HepG2 (cell line): ENCODE results near the gene CCER1. TPM values are rescaled to one million over a fixed set of nuclear protein-coding genes. Genes with fewer than 3 reads are reported as not detected.

Experiments
- ATAC-seq: fragments of 200-7000 bp; cut with Tn5 transposase; 3 replicates; pipeline ENCODE4 v1.9.1; 2020; ENCODE audit warnings: mild to moderate bottlenecking, moderate library complexity
- BruUV-seq: library from RNA; stranded (reverse); fragments of 400-500 nt; replicated peaks from 2 replicates; lab custom pipeline; 2021; lab: Mats Ljungman, UMichigan
- CTCF ChIA-PET: fragments of 300-600 bp; formaldehyde crosslinking; extraction: SDS; loops from one replicate; lab custom pipeline; 2021; ENCODE audit warnings: low total read pairs, inconsistent platforms, low intra/inter-chr PET ratio; lab: Yijun Ruan, JAX
- POLR2A ChIA-PET: fragments of 350-600 bp; sonication (Branson Sonifier 250); formaldehyde crosslinking; loops from one replicate; lab custom pipeline; 2020; ENCODE audit warnings: antibody characterized with exemption, inconsistent platforms; lab: Yijun Ruan, JAX
- DNase-seq: peaks from one replicate; pipeline ENCODE4 v3.0.0-alpha.2; 2015; ENCODE audit warnings: low spot score
- FAIRE-seq: peaks from 3 replicates; lab custom pipeline; 2011; peaks lifted over from hg19 to GRCh38; lab: Jason Lieb, UNC
- H2AFZ ChIP-seq: one replicate; pipeline ENCODE4 v1.6.1; 2011; ENCODE audit warnings: low read length, inconsistent platforms
- H3K27ac ChIP-seq: fragments of 300-600 bp; 3 replicates; pipeline ENCODE4 v1.8.0; 2011; ENCODE audit warnings: mixed run types, mild to moderate bottlenecking, mixed read lengths, low read length, inconsistent platforms; ENCODE audit not compliant: insufficient read depth; ENCODE audit errors: extremely low read length
- H3K27me3 ChIP-seq, 2 experiments: fragments of 200-600 bp in 1 of 2; 2 replicates in 1 of 2; 3 replicates in 1 of 2; pipeline versions ENCODE4 v1.6.0 to v1.8.0; 2011; ENCODE audit warnings: low read length in 2 of 2, mild to moderate bottlenecking in 2 of 2, moderate library complexity in 2 of 2, inconsistent platforms in 1 of 2; ENCODE audit not compliant: insufficient read depth in 2 of 2, control insufficient read depth in 1 of 2
- H3K36me3 ChIP-seq, 2 experiments: fragments of 200-600 bp in 1 of 2; replicated peaks in 1 of 2; 2 replicates in 1 of 2; 3 replicates in 1 of 2; pipeline versions ENCODE4 v1.5.1 to v1.8.0; 2011; ENCODE audit warnings: low read length in 2 of 2, inconsistent platforms in 1 of 2; ENCODE audit not compliant: insufficient read depth in 2 of 2, control insufficient read depth in 1 of 2
- H3K4me1 ChIP-seq: 2 replicates; pipeline ENCODE4 v1.5.1; 2012; ENCODE audit warnings: low read length, inconsistent platforms; ENCODE audit not compliant: insufficient read depth
- H3K4me2 ChIP-seq: 2 replicates; pipeline ENCODE4 v1.6.0; 2011; ENCODE audit warnings: low read depth, low read length, inconsistent platforms
- H3K4me3 ChIP-seq, 3 experiments: fragments of 200-600 bp in 1 of 3; sonication (generic), shearing (Covaris generic) in 1 of 3; replicated peaks in 1 of 3; 2 replicates each; pipeline ENCODE4 v1.5.1; 2011 to 2016; ENCODE audit warnings: low read length in 3 of 3, inconsistent platforms in 2 of 3, low read depth in 2 of 3, mild to moderate bottlenecking in 2 of 3, control low read depth in 1 of 3, mixed read lengths in 1 of 3; ENCODE audit not compliant: insufficient read depth in 1 of 3
- H3K79me2 ChIP-seq: one replicate; pipeline ENCODE4 v1.6.1; 2011; ENCODE audit warnings: low read length, inconsistent platforms; ENCODE audit not compliant: insufficient read depth
- H3K9ac ChIP-seq: 2 replicates; pipeline ENCODE4 v1.6.0; 2011; ENCODE audit warnings: mild to moderate bottlenecking, low read depth, low read length, inconsistent platforms; ENCODE audit not compliant: insufficient read depth
- H3K9me3 ChIP-seq: 2 replicates; pipeline ENCODE4 v1.5.1; 2012; ENCODE audit warnings: mild to moderate bottlenecking, low read length
- H4K20me1 ChIP-seq: 2 replicates; pipeline ENCODE4 v1.6.0; 2011; ENCODE audit warnings: inconsistent platforms, mild to moderate bottlenecking, low read length, moderate library complexity; ENCODE audit not compliant: insufficient read depth
- CHD2 ChIP-seq: IDR thresholded peaks from 2 replicates; pipeline ENCODE4 v1.6.1; 2011; ENCODE audit warnings: low read depth, low read length, improper control_type of control experiment
- DNMT1 ChIP-seq: sonication (generic); formaldehyde crosslinking; IDR thresholded peaks from 2 replicates; pipeline ENCODE4 v1.5.1; 2020; ENCODE audit warnings: mild to moderate bottlenecking, missing genetic modification reagents
- ELF3 ChIP-seq: IDR thresholded peaks from 2 replicates; pipeline ENCODE4 v1.6.1; 2016; ENCODE audit warnings: missing genetic modification reagents, missing compliant biosample characterization
- FIP1L1 ChIP-seq: fragments of 200-400 bp; formaldehyde crosslinking; IDR thresholded peaks from 2 replicates; pipeline ENCODE4 v1.6.1; 2018; ENCODE audit warnings: low read depth, mild to moderate bottlenecking, low read length, moderate library complexity, borderline replicate concordance; ENCODE audit not compliant: insufficient read depth
- HNRNPL ChIP-seq: fragments of 200-400 bp; formaldehyde crosslinking; IDR thresholded peaks from 2 replicates; pipeline ENCODE4 v1.6.1; 2017; ENCODE audit warnings: mild to moderate bottlenecking, low read depth, low read length
- HNRNPUL1 ChIP-seq: fragments of 200-400 bp; formaldehyde crosslinking; IDR thresholded peaks from 2 replicates; pipeline ENCODE4 v1.6.1; 2017; ENCODE audit warnings: low read depth, mild to moderate bottlenecking, low read length, moderate library complexity
- NAIF1 ChIP-seq: sonication (generic); formaldehyde crosslinking; IDR thresholded peaks from 2 replicates; pipeline ENCODE4 v1.5.0; 2020; ENCODE audit warnings: mild to moderate bottlenecking, missing genetic modification reagents, borderline replicate concordance
- SRSF9 ChIP-seq: fragments of 200-400 bp; formaldehyde crosslinking; IDR thresholded peaks from 2 replicates; pipeline ENCODE4 v1.6.1; 2018; ENCODE audit warnings: borderline replicate concordance, mild to moderate bottlenecking, low read depth, low read length; ENCODE audit not compliant: insufficient read depth, poor library complexity, severe bottlenecking
- ZNF224 ChIP-seq: sonication (generic); formaldehyde crosslinking; IDR thresholded peaks from 2 replicates; pipeline ENCODE4 v1.5.0; 2020; ENCODE audit warnings: mild to moderate bottlenecking, missing genetic modification reagents
- ZSCAN30 ChIP-seq: sonication (generic); formaldehyde crosslinking; IDR thresholded peaks from 2 replicates; pipeline ENCODE4 v1.5.0; 2020; ENCODE audit warnings: mild to moderate bottlenecking, missing genetic modification reagents
- WGBS: methylation state at CpG from one replicate; pipeline ENCODE4 v1.1.6; 2017; ENCODE audit warnings: low lambda C conversion rate; 5-methylcytosine and 5-hydroxymethylcytosine counted together
- in situ Hi-C: cut with HindIII; loops from 2 replicates; pipeline ENCODE4 v1.10.0; 2017; ENCODE audit warnings: low pct_unique_long_range_greater_than_20kb; ENCODE audit not compliant: extremely low pct_ligation_motif_present
- intact Hi-C: fragments of 100-400 bp; cut with micrococcal nuclease; formaldehyde crosslinking; loops from one replicate; pipeline ENCODE4 v1.10.0; 2022; ENCODE audit not compliant: unreplicated experiment
- polyA plus RNA-seq, 8 experiments: library from polyadenylated mRNA; depleted of rRNA in 3 of 8; stranded (reverse) in 7 of 8; unstranded in 1 of 8; fragments of >200 nt; fragmentation: Illumina TruSeq in 4 of 8; extraction: Trizol in 4 of 8; gene quantifications; 2 replicates each; pipeline versions ENCODE4 v1.2.1 to v1.2.3, GENCODE V29; 2011 to 2016; ENCODE audit warnings: low read depth in 4 of 8, missing spikeins in 1 of 8, mixed read lengths in 1 of 8; ENCODE audit not compliant: insufficient read depth in 1 of 8
- total RNA-seq, 5 experiments: library from RNA; depleted of rRNA; stranded (reverse); fragments of >200 nt; fragmentation: Illumina TruSeq; extraction: Trizol; gene quantifications; 2 replicates each; pipeline ENCODE4 v1.2.3, GENCODE V29; 2016; ENCODE audit warnings: low read depth in 1 of 5
- TF ChIP-seq, protein P1 (sequence below): IDR thresholded peaks from 2 replicates; pipeline ENCODE4 v1.6.1; 2016; ENCODE audit warnings: missing compliant biosample characterization, missing genetic modification reagents, borderline replicate concordance
- TF ChIP-seq, protein P2 (sequence below): sonication (generic); formaldehyde crosslinking; IDR thresholded peaks from 2 replicates; pipeline ENCODE4 v1.4.0; 2020; ENCODE audit warnings: missing genetic modification reagents
- TF ChIP-seq, protein P3 (sequence below): sonication (generic); formaldehyde crosslinking; IDR thresholded peaks from 2 replicates; pipeline ENCODE4 v1.4.0; 2020; ENCODE audit warnings: missing genetic modification reagents

Gene CCER1
- total and polyA plus RNA-seq, 2 of the 13 experiments (the other 11 are each of a cell fraction or from before 2014, with no cell fraction given), result not detected

DNA sequence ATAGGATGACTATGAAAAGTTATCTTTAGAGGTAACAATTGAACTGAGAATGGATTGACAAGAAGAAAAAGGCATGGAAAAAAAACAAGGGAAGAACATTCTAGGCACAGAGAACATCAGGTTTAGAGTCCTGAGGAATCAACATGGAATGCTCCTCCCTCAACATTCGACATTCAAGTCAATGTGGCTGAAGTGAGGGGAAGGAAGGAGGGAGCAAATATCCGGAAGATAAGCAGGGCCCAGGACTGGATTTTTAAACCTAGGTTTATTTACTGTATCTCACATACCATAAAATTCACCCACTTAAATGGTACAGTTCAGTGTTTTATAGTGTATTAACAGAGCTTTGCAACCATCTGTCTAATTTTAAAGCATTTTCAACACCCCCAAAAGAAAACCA lies 9.6 kb upstream of the CCER1 start:
- no peak for DNase-seq
- CTCF ChIA-PET, result no interaction called here
- WGBS, result 0% methylated on average over 2 of the region's 2 CpGs
- FAIRE-seq, result no peak
- Histone ChIP-seq H3K79me2 (no peaks in the 10 kb centered on the region), H3K9me3 (no peaks in the 10 kb centered on the region)
- TF ChIP-seq NAIF1 (CRISPR knock-in tag) (no peak), ELF3 (CRISPR knock-in tag) (no peak), FIP1L1 (no peak), CHD2 (no peak), ZNF224 (no peak)
- TF ChIP-seq, protein P1, sequence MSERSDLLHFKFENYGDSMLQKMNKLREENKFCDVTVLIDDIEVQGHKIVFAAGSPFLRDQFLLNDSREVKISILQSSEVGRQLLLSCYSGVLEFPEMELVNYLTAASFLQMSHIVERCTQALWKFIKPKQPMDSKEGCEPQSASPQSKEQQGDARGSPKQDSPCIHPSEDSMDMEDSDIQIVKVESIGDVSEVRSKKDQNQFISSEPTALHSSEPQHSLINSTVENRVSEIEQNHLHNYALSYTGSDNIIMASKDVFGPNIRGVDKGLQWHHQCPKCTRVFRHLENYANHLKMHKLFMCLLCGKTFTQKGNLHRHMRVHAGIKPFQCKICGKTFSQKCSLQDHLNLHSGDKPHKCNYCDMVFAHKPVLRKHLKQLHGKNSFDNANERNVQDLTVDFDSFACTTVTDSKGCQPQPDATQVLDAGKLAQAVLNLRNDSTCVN, result no peak
- TF ChIP-seq, all 625 proteins: peak for 0
- POLR2A ChIA-PET, result no interaction called here
- no peak overlapping the region for H3K4me2 ChIP-seq
- no peak for ATAC-seq
- no peaks in the 10 kb centered on the region for H3K36me3 ChIP-seq
- intact Hi-C loops, result no loop called here
- H3K4me3 ChIP-seq, result no peak overlapping the region
- in situ Hi-C loops, result loop anchor here (25.0 kb wide), 1 partner anchor 373 kb away; no protein-coding TSS in a partner anchor
- no peak overlapping the region for H2AFZ ChIP-seq
- no peaks in the 10 kb centered on the region for H3K27me3 ChIP-seq
- no peak overlapping the region for H3K27ac ChIP-seq
- no peaks in the 10 kb centered on the region for H4K20me1 ChIP-seq
- H3K4me1 ChIP-seq, result no peaks in the 10 kb centered on the region
- no TSS peak for BruUV-seq
- H3K9ac ChIP-seq, result no peak overlapping the region

DNA sequence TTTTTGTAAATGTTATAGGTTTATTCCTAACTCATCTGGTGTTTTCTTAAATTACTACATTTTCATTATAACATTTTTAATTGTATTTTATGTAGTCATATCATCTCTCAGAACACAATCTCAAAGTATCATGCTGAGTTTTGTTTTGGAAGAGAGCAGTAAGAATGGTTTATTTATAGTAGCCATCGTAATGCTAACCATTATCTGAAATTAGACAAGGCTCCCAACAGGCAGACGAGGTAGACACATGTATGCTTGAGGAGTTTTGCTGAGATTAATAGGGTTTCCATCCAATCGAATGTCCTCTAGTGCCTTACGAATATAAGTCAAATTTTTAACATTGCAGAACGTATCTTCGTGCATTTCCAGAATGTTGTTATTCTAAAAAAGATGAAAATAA lies 9.0 kb upstream of the CCER1 start:
- Histone ChIP-seq H3K4me3 (no peak overlapping the region), H3K4me1 (no peaks in the 10 kb centered on the region), H3K27ac (no peak overlapping the region), H3K9ac (no peak overlapping the region), H3K27me3 (no peaks in the 10 kb centered on the region), H3K9me3 (no peaks in the 10 kb centered on the region), H3K36me3 (no peaks in the 10 kb centered on the region), H3K79me2 (no peaks in the 10 kb centered on the region), H2AFZ (no peak overlapping the region), H4K20me1 (no peaks in the 10 kb centered on the region), H3K4me2 (no peak overlapping the region)
- 2% methylated on average over 6 of the region's 6 CpGs for WGBS
- FAIRE-seq (no peak), DNase-seq (no peak), ATAC-seq (no peak)
- intact Hi-C loops, result no loop called here
- in situ Hi-C loops, result loop anchor here (25.0 kb wide), 1 partner anchor 373 kb away; no protein-coding TSS in a partner anchor
- BruUV-seq, result no TSS peak
- ChIA-PET CTCF (no interaction called here), POLR2A (no interaction called here)
- no peak for TF ChIP-seq DNMT1 (CRISPR knock-in tag)
- no peak for TF ChIP-seq ZSCAN30 (CRISPR knock-in tag)
- TF ChIP-seq, protein P2, sequence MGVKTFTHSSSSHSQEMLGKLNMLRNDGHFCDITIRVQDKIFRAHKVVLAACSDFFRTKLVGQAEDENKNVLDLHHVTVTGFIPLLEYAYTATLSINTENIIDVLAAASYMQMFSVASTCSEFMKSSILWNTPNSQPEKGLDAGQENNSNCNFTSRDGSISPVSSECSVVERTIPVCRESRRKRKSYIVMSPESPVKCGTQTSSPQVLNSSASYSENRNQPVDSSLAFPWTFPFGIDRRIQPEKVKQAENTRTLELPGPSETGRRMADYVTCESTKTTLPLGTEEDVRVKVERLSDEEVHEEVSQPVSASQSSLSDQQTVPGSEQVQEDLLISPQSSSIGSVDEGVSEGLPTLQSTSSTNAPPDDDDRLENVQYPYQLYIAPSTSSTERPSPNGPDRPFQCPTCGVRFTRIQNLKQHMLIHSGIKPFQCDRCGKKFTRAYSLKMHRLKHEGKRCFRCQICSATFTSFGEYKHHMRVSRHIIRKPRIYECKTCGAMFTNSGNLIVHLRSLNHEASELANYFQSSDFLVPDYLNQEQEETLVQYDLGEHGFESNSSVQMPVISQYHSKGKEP (CRISPR knock-in tag), result no peak
- no peak for TF ChIP-seq SRSF9
- TF ChIP-seq, protein P3, sequence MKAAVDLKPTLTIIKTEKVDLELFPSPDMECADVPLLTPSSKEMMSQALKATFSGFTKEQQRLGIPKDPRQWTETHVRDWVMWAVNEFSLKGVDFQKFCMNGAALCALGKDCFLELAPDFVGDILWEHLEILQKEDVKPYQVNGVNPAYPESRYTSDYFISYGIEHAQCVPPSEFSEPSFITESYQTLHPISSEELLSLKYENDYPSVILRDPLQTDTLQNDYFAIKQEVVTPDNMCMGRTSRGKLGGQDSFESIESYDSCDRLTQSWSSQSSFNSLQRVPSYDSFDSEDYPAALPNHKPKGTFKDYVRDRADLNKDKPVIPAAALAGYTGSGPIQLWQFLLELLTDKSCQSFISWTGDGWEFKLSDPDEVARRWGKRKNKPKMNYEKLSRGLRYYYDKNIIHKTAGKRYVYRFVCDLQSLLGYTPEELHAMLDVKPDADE (CRISPR knock-in tag), result no peak
- TF ChIP-seq HNRNPUL1, result no peak
- TF ChIP-seq HNRNPL, result no peak
